CD4-positive, alpha-beta T cell (primary cell): ENCODE data around the gene ACOX3. TPM values are rescaled to one million over a fixed set of nuclear protein-coding genes. Genes with fewer than 3 reads are reported as not detected.

ENCODE experiments used
- ATAC-seq: fragments of 200-7000 bp; cut with Tn5 transposase; one replicate; pipeline ENCODE4 v1.10.0; 2022; ENCODE audit warnings: mild to moderate bottlenecking; ENCODE audit not compliant: poor library complexity
- CTCF ChIA-PET: fragments of 350-600 bp; sonication (Branson Sonifier 250); formaldehyde crosslinking; loops from one replicate; lab custom pipeline; 2021; ENCODE audit warnings: antibody characterized with exemption, inconsistent platforms; lab: Charles Lee
- POLR2A ChIA-PET: fragments of 350-600 bp; sonication (Branson Sonifier 250); formaldehyde crosslinking; loops from one replicate; lab custom pipeline; 2021; ENCODE audit warnings: antibody characterized with exemption, inconsistent platforms; lab: Charles Lee
- DNase-seq, 14 experiments: peaks; one replicate each; pipeline ENCODE4 v3.0.0-alpha.2; 2013 to 2020; ENCODE audit warnings: mixed read lengths in 2 of 14
- H3K27ac ChIP-seq, 2 donors: one replicate each; pipeline versions ENCODE4 v1.5.1 to v1.7.0; 2013; ENCODE audit warnings: low read length in 2 of 2, low read depth in 1 of 2, mild to moderate bottlenecking in 1 of 2
- H3K27me3 ChIP-seq, 2 experiments: 1 replicate in 1 of 2; 2 replicates in 1 of 2; pipeline versions ENCODE4 v1.6.1 to v1.7.0; 2013; ENCODE audit warnings: low read length in 2 of 2, control low read depth in 1 of 2, mild to moderate bottlenecking in 1 of 2, moderate library complexity in 1 of 2; ENCODE audit not compliant: insufficient read depth in 2 of 2, control insufficient read depth in 1 of 2
- H3K36me3 ChIP-seq: one replicate; pipeline ENCODE4 v1.6.1; 2013; ENCODE audit warnings: low read length, control low read depth; ENCODE audit not compliant: insufficient read depth
- H3K4me1 ChIP-seq: one replicate; pipeline ENCODE4 v1.6.1; 2013; ENCODE audit warnings: low read length, control low read depth; ENCODE audit not compliant: insufficient read depth
- H3K4me3 ChIP-seq: one replicate; pipeline ENCODE4 v1.5.1; 2013; ENCODE audit warnings: mild to moderate bottlenecking, low read length, moderate library complexity
- H3K9me3 ChIP-seq, 2 experiments: 1 replicate in 1 of 2; 2 replicates in 1 of 2; pipeline versions ENCODE4 v1.6.1 to v1.7.0; 2013; ENCODE audit warnings: low read length in 2 of 2, mild to moderate bottlenecking in 2 of 2, control low read depth in 1 of 2, moderate library complexity in 1 of 2; ENCODE audit not compliant: control insufficient read depth in 1 of 2, insufficient read depth in 1 of 2
- H3K27ac Mint-ChIP-seq: one replicate; pipeline ENCODE4 v1.8.0; 2020; ENCODE audit warnings: mixed read lengths
- H3K27me3 Mint-ChIP-seq: one replicate; pipeline ENCODE4 v1.8.0; 2021; ENCODE audit warnings: mixed read lengths
- H3K36me3 Mint-ChIP-seq: one replicate; pipeline ENCODE4 v1.8.0; 2021; ENCODE audit warnings: low read depth, mixed read lengths
- H3K4me1 Mint-ChIP-seq: one replicate; pipeline ENCODE4 v1.8.0; 2021; ENCODE audit warnings: low read depth, mixed read lengths
- H3K4me3 Mint-ChIP-seq: one replicate; pipeline ENCODE4 v1.8.0; 2020; ENCODE audit warnings: mild to moderate bottlenecking, mixed read lengths
- H3K9me3 Mint-ChIP-seq: one replicate; pipeline ENCODE4 v1.8.0; 2020; ENCODE audit warnings: mixed read lengths
- intact Hi-C, 2 experiments: fragments of 100-400 bp; cut with DNase I in 1 of 2; cut with micrococcal nuclease in 1 of 2; formaldehyde crosslinking; loops; one replicate each; pipeline versions ENCODE4 v1.15.1 to v1.9.0; 2023 to 2025; cut with DNase I, micrococcal nuclease
- total RNA-seq, 174 experiments: library from RNA in 2 of 174; stranded (reverse) in 2 of 174; gene quantifications; one replicate each; pipeline ENCODE4 v1.2.3 and lab custom pipeline; 2021 to 2026
- TF ChIP-seq, protein P1 (sequence below): fragments of 200-600 bp; IDR thresholded peaks from one replicate; pipeline ENCODE4 v1.8.0; 2022; ENCODE audit warnings: antibody characterized with exemption, mild to moderate bottlenecking

ACOX3 gene
- total RNA-seq, 2 experiments from 2014 or later: 4.9 to 6.1 TPM

DNA sequence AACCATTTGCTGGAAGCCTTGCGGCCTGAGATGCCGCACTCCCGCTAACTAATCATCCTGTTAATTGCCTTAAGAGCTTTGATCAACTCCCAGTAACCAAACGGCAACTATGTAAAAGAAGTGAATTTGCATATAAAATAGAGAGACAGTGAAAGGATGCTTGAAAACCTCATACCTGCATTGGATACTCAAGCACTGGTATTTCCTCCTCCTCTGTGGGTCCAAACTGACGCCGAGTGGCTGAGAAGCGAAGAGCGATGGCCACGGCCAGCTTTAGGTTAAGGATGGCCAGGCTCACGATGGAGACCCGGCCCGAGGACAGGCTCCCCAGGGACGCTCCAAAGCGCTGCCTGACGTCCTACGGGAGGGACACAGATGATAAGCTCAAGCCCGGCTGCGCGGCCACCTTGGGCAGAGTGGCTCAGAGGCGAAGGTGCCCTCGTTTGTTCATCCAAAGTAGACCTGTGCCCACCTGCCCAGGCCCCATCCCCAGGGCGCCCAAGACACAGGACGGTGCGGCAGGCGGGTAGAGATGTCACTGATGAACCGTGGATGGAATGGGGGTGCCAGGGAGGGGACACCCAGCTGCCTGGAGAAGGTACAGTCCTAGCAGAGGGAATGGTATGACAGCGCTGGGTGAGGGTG, 43.6 kb downstream of the ACOX3 start:
- no peaks in the 10 kb centered on the region for H3K9me3 Mint-ChIP-seq
- no peaks in the 10 kb centered on the region for H3K27me3 Mint-ChIP-seq
- intact Hi-C loops: no loop called here
- no peaks in the 10 kb centered on the region for H3K4me1 Mint-ChIP-seq
- no peak overlapping the region for H3K27ac Mint-ChIP-seq
- peaks cover 29% of the 10 kb centered on the region for H3K36me3 ChIP-seq
- TF ChIP-seq, protein P1, sequence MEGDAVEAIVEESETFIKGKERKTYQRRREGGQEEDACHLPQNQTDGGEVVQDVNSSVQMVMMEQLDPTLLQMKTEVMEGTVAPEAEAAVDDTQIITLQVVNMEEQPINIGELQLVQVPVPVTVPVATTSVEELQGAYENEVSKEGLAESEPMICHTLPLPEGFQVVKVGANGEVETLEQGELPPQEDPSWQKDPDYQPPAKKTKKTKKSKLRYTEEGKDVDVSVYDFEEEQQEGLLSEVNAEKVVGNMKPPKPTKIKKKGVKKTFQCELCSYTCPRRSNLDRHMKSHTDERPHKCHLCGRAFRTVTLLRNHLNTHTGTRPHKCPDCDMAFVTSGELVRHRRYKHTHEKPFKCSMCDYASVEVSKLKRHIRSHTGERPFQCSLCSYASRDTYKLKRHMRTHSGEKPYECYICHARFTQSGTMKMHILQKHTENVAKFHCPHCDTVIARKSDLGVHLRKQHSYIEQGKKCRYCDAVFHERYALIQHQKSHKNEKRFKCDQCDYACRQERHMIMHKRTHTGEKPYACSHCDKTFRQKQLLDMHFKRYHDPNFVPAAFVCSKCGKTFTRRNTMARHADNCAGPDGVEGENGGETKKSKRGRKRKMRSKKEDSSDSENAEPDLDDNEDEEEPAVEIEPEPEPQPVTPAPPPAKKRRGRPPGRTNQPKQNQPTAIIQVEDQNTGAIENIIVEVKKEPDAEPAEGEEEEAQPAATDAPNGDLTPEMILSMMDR: no peak
- peaks cover 68% of the 10 kb centered on the region for H3K36me3 Mint-ChIP-seq
- H3K4me1 ChIP-seq: no peaks in the 10 kb centered on the region
- no peak for DNase-seq
- no peak overlapping the region for H3K4me3 Mint-ChIP-seq
- no peak for ATAC-seq
- H3K27ac ChIP-seq: no peak overlapping the region
- CTCF ChIA-PET: no interaction called here
- POLR2A ChIA-PET: no interaction called here
- H3K27me3 ChIP-seq: no peaks in the 10 kb centered on the region
- H3K4me3 ChIP-seq: no peak overlapping the region
- no peaks in the 10 kb centered on the region for H3K9me3 ChIP-seq

DNA sequence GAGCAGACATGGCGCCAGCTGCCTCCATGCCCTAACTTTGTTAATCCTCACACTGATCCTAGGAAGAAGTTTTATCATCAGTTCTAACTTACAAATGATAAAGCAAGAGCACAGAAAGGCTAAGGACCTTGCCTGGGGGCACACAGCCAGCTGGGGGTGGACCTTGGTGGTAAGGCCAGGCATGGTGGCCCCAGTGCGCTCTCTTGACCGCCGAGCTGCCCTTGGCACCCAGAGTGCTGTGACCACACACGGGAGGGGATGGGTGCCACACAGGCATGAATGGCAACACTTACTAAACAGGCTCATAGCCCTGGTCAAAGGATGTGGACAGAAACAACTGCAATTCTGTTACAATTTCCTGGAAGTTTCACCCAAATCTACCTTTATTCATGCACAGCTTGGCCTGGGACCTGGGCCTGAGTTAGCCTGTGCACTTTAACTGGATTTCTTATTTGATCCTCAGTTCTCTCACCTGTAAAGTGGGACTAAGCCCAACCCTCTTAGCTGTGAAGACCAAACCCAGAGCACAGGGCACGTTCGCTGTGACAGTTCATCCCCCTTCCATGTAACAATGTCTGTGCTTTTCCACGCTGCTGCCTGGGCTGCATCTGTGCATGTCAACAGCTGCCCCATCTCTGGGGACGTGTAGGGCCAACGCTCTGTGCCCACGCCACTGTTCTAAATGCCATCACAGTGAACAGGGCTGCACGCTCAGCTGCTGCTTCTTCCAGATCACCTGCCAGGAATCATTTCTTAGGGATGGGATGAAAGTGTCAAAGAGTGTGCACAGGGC, 44.8 kb downstream of the ACOX3 start:
- Mint-ChIP-seq H3K4me1 (no peaks in the 10 kb centered on the region), H3K27me3 (no peaks in the 10 kb centered on the region), H3K4me3 (no peak overlapping the region), H3K27ac (no peak overlapping the region), H3K36me3 (peaks cover 74% of the 10 kb centered on the region), H3K9me3 (no peaks in the 10 kb centered on the region)
- TF ChIP-seq, protein P1: no peak
- no peak overlapping the region for H3K27ac ChIP-seq
- H3K4me1 ChIP-seq: no peaks in the 10 kb centered on the region
- no peaks in the 10 kb centered on the region for H3K27me3 ChIP-seq
- intact Hi-C loops: no loop called here
- CTCF ChIA-PET: no interaction called here
- POLR2A ChIA-PET: no interaction called here
- H3K36me3 ChIP-seq: peaks cover 32% of the 10 kb centered on the region
- ATAC-seq: no peak
- no peak for DNase-seq
- no peak overlapping the region for H3K4me3 ChIP-seq
- H3K9me3 ChIP-seq: no peaks in the 10 kb centered on the region

DNA sequence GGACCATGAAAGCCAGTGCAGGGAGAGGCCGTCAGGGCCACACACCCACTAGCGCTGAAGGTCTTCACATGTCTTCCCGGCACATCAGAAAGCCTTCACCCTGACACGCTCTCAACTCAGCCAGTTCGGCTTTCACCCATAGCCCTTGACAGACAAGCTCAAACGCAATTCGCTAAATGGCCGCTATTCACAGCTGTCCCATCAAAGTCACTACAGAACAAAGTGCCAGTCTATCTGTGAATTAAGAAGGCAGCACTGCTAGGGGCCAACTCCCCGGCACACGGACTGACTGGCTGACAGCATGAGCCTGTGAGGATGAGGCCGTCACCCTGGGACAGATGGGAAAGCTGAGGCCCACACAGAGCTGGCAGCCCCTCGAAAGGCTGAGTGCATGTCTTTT, 45.7 kb downstream of the ACOX3 start:
- no peak overlapping the region for H3K27ac ChIP-seq
- H3K4me3 Mint-ChIP-seq: no peak overlapping the region
- CTCF ChIA-PET: no interaction called here
- no peaks in the 10 kb centered on the region for H3K27me3 Mint-ChIP-seq
- H3K36me3 ChIP-seq: peaks cover 34% of the 10 kb centered on the region
- H3K27ac Mint-ChIP-seq: no peak overlapping the region
- no peak overlapping the region for H3K4me3 ChIP-seq
- no peaks in the 10 kb centered on the region for H3K9me3 Mint-ChIP-seq
- intact Hi-C loops: no loop called here
- TF ChIP-seq, protein P1: no peak
- POLR2A ChIA-PET: no interaction called here
- DNase-seq (no peak), ATAC-seq (no peak)
- H3K4me1 Mint-ChIP-seq: no peaks in the 10 kb centered on the region
- H3K9me3 ChIP-seq: no peaks in the 10 kb centered on the region
- no peaks in the 10 kb centered on the region for H3K4me1 ChIP-seq
- H3K27me3 ChIP-seq: no peaks in the 10 kb centered on the region
- H3K36me3 Mint-ChIP-seq: peaks cover 75% of the 10 kb centered on the region
